ENCODE results near the gene PIP5K1A.

Gene PIP5K1A

GRCh38 chr1:151289080-151289935, 91.0 kb downstream of the PIP5K1A start:
- no peak for DNase-seq

GRCh38 chr1:151289991-151290708, 91.8 kb downstream of the PIP5K1A start:
- DNase-seq: no peak

- no peak for DNase-seq
Observed at GRCh38 chr1:151290709-151291303, 92.5 kb downstream of the PIP5K1A start.

- DNase-seq: no peak
Observed at GRCh38 chr1:151292207-151293030, 94.1 kb downstream of the PIP5K1A start.

GRCh38 chr1:151293093-151293492, 94.7 kb downstream of the PIP5K1A start:
- no peak for DNase-seq

- DNase-seq: no peak
Observed at GRCh38 chr1:151294742-151295462, 96.5 kb downstream of the PIP5K1A start.

All from activated naive CD4-positive, alpha-beta T cell treated with Interleukin-2 at 50 U/mL for 16 hours (primary cell).